Measurements from ENCODE around the gene RNF112. TPM values are rescaled to one million over a fixed set of nuclear protein-coding genes. Genes with fewer than 3 reads are reported as not detected.
A peak's percentile ranks its signal among the peaks of the same experiment; 100 is the strongest.

The RNF112 gene
- total RNA-seq, 2 donors from 2014 or later: 0.67 to 1.2 TPM

GRCh38 chr17:19411631-19412030 is 599 bp downstream of the RNF112 start:
- H3K27ac ChIP-seq: peak overlapping the region in 1 of 2 donors; percentile 31
- H3K9me3 ChIP-seq: no peaks in the 10 kb centered on the region
- TF ChIP-seq, protein P1, sequence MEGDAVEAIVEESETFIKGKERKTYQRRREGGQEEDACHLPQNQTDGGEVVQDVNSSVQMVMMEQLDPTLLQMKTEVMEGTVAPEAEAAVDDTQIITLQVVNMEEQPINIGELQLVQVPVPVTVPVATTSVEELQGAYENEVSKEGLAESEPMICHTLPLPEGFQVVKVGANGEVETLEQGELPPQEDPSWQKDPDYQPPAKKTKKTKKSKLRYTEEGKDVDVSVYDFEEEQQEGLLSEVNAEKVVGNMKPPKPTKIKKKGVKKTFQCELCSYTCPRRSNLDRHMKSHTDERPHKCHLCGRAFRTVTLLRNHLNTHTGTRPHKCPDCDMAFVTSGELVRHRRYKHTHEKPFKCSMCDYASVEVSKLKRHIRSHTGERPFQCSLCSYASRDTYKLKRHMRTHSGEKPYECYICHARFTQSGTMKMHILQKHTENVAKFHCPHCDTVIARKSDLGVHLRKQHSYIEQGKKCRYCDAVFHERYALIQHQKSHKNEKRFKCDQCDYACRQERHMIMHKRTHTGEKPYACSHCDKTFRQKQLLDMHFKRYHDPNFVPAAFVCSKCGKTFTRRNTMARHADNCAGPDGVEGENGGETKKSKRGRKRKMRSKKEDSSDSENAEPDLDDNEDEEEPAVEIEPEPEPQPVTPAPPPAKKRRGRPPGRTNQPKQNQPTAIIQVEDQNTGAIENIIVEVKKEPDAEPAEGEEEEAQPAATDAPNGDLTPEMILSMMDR (IDR thresholded peaks at IDR 0.05): no peak
- peaks cover 0 to 18% of the 10 kb centered on the region in 2 donors for H3K4me1 ChIP-seq
- no peak for DNase-seq (ENCODE audit: low spot score)
- H3K4me3 ChIP-seq: peak overlapping the region in 1 of 2 donors; percentile 44
- H3K27me3 ChIP-seq: no peaks in the 10 kb centered on the region
- no peaks in the 10 kb centered on the region for H3K36me3 ChIP-seq

GRCh38 chr17:19412510-19412909 is 1.5 kb downstream of the RNF112 start:
- DNase-seq (ENCODE audit: low spot score): no peak
- TF ChIP-seq, protein P1 (IDR thresholded peaks at IDR 0.05): no peak
- H3K9me3 ChIP-seq: no peaks in the 10 kb centered on the region

DNA sequence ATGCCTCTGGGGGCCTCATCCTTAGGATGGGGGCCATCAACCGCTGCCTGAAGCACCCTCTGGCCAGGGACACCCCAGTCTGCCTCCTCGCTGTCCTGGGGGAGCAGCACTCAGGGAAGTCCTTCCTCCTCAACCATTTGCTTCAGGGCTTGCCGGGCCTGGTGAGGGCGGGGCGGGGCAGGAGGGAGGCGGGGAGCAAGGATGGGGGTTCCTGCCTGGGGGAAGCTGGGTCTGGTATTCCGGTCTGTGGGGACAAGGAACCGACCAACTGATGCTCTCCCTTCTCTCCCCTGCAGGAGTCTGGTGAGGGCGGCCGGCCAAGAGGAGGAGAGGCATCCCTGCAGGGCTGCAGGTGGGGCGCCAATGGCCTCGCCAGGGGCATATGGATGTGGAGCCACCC is 2.0 kb downstream of the RNF112 start:
- TF ChIP-seq, protein P1 (IDR thresholded peaks at IDR 0.05): no peak
- no peak for DNase-seq (ENCODE audit: low spot score)
- H3K4me1 ChIP-seq: peaks cover 0 to 18% of the 10 kb centered on the region in 2 donors
- H3K27me3 ChIP-seq: no peaks in the 10 kb centered on the region
- H3K27ac ChIP-seq: no peak overlapping the region
- no peaks in the 10 kb centered on the region for H3K9me3 ChIP-seq
- H3K36me3 ChIP-seq: no peaks in the 10 kb centered on the region
- no peak overlapping the region for H3K4me3 ChIP-seq

More at GRCh38 chr17:19412510-19412909, 1.5 kb downstream of the RNF112 start:
- Histone ChIP-seq H3K4me1 (peaks cover 0 to 18% of the 10 kb centered on the region in 2 donors), H3K4me3 (no peak overlapping the region), H3K27ac (no peak overlapping the region), H3K27me3 (no peaks in the 10 kb centered on the region), H3K36me3 (no peaks in the 10 kb centered on the region)

DNA sequence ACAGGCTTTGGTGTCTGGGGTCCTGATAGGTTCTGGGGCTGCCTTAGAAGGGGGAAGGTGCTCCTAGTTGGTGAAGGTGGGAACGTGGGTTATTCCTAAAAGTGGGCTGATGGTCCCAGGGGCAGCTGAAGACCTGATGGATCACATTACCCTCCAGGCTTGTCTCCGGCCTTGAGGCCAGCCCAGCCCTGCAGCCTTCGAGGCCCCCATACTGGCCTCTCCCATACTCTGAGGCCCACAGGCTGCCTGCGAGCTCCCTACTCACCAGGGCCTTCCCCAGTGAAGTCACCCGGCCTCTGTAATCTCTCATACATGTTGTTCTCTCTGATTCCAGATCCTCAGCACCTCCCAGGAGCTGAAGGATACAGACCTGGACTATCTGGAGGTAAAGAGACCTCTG is 2.7 kb downstream of the RNF112 start:
- Histone ChIP-seq H3K4me1 (peaks cover 0 to 18% of the 10 kb centered on the region in 2 donors), H3K27me3 (no peaks in the 10 kb centered on the region), H3K36me3 (no peaks in the 10 kb centered on the region), H3K27ac (no peak overlapping the region), H3K9me3 (no peaks in the 10 kb centered on the region), H3K4me3 (no peak overlapping the region)
- TF ChIP-seq, protein P1 (IDR thresholded peaks at IDR 0.05): no peak
- no peak for DNase-seq (ENCODE audit: low spot score)

- no peaks in the 10 kb centered on the region for H3K27me3 ChIP-seq
- H3K4me1 ChIP-seq: peaks cover 0 to 18% of the 10 kb centered on the region in 2 donors
- no peak overlapping the region for H3K4me3 ChIP-seq
- H3K27ac ChIP-seq: no peak overlapping the region
- TF ChIP-seq, protein P1 (IDR thresholded peaks at IDR 0.05): no peak
- no peaks in the 10 kb centered on the region for H3K36me3 ChIP-seq
- DNase-seq (ENCODE audit: low spot score): no peak
- H3K9me3 ChIP-seq: no peaks in the 10 kb centered on the region
These were observed 3.6 kb downstream of the RNF112 start for GRCh38 chr17:19414396-19415280.
